RWPE1 (cell line): Measurements from ENCODE around the gene PDE5A.

Source experiments
- CTCF ChIA-PET: fragments of 350-600 bp; sonication (Branson Sonifier 250); formaldehyde crosslinking; extraction: SDS; loops from one replicate; lab custom pipeline; 2021; lab: Yijun Ruan, JAX
- POLR2A ChIA-PET: fragments of 400-600 bp; formaldehyde crosslinking; extraction: SDS; loops from one replicate; lab custom pipeline; 2020; ENCODE audit warnings: antibody characterized with exemption; ENCODE audit not compliant: low non-redundant PET; lab: Yijun Ruan, JAX
- DNase-seq: peaks from one replicate; pipeline ENCODE4 v3.0.0; 2012; ENCODE audit warnings: low spot score
- H3K27ac ChIP-seq: fragments of 450-650 bp; 2 replicates; pipeline ENCODE4 v1.5.1; 2017
- TF ChIP-seq, protein P1 (sequence below): fragments of 450-650 bp; conservative IDR thresholded peaks from 2 replicates; pipeline ENCODE4 v1.5.1; 2017; ENCODE audit warnings: low read depth, mild to moderate bottlenecking

PDE5A gene

DNA sequence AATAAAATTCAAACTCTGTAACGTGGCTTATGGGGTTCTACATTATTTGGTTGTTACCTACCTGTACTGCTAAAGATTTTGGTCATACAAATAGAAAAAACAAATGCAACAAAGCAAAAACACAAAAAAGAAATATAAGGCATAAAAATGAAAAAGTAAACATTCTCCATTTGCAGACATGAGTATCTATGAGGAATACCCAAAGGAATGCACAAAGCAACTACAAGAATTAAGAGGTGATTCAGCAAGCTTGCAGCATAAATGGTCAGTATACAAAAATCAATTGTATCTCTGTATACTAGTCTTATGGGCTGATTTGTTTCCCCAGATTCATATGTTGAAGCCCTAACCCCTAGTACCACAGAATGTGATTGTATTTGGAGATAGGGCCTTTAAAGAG lies 3.6 kb upstream of the PDE5A start:
- peak; percentile 10 for DNase-seq
- no peak overlapping the region for H3K27ac ChIP-seq
- POLR2A ChIA-PET: no interaction called here
- CTCF ChIA-PET: interaction anchor here (0.7 kb wide), 1 partner anchor 50 kb away, joined by 3 read pairs; no protein-coding TSS in a partner anchor
- TF ChIP-seq, protein P1, sequence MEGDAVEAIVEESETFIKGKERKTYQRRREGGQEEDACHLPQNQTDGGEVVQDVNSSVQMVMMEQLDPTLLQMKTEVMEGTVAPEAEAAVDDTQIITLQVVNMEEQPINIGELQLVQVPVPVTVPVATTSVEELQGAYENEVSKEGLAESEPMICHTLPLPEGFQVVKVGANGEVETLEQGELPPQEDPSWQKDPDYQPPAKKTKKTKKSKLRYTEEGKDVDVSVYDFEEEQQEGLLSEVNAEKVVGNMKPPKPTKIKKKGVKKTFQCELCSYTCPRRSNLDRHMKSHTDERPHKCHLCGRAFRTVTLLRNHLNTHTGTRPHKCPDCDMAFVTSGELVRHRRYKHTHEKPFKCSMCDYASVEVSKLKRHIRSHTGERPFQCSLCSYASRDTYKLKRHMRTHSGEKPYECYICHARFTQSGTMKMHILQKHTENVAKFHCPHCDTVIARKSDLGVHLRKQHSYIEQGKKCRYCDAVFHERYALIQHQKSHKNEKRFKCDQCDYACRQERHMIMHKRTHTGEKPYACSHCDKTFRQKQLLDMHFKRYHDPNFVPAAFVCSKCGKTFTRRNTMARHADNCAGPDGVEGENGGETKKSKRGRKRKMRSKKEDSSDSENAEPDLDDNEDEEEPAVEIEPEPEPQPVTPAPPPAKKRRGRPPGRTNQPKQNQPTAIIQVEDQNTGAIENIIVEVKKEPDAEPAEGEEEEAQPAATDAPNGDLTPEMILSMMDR: no peak

DNA sequence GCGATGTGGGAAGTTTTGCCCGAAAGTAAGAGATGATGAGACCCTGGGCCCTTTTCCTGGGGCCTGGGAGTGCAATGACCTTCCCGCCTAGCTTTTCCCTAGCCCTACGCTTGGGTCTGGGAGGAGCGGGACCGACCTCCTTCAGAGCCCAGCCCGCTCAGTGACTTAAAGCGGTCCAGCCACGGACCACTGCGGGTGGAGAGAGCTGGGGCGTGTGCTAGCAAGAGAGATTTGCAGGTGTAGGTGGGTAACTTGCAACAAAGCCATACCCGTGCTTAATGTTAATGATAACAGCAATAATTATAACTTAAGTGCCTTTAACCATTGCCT lies 503 bp upstream of the PDE5A start:
- no peak overlapping the region for H3K27ac ChIP-seq
- no peak for DNase-seq
- POLR2A ChIA-PET: no interaction called here
- CTCF ChIA-PET: interaction anchor here (0.5 to 1.3 kb wide), 12 partner anchors 13 to 1648 kb away, joined by 3 to 12 read pairs (median 3); no protein-coding TSS in a partner anchor
- TF ChIP-seq, protein P1: peak; percentile 27

DNA sequence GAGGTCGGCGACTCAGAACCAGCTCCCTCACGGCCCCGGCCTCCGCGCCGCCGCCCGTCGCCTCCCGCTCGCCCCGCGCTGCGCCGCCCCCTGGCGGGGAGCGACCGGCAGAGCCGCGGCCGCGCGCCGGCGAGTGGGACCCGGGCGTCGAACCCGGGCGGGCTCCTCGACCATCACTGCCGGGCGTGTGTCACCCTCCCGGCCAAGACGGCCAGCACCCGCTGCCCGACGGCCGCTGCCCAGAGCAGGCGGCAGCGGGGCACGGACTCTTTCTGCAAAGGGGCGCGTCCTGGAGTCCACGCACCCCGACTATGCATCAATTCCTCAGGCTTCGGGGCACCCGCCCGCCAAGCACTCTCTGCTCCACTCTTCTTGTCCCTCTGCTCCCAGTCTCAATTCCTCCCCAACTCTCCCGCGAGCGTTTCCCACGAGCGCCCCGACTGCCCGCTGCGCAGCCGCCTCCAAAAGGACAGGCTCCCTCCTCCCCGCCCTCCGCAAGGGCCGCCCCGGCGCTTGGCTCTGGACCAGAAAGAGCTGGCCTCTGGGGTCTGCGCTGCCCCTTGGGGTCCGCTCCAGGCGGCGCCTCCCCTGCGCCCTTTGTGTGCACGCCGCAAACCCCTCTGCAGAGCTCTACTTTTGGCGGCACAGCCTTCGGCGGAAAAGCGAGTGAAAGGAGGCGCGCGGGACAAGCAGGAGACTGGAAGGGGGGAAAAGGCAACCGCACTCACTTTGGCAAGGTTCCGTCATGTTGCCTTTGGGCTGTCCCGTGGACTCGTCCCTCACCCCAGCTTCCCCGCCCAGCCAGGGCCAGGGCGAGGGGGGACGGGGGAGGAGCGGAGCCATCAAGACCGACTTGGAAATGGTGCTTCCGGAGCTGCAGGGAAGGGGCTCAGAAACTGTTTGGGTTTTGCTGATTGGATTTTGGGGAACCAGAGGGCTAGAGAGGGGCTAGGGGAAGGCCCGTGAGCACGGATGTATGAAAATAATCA lies 1.0 kb downstream of the PDE5A start:
- POLR2A ChIA-PET: no interaction called here
- CTCF ChIA-PET: interaction anchor here (0.5 to 1.5 kb wide), 16 partner anchors 11 to 1343 kb away, joined by 3 to 7 read pairs (median 4); no protein-coding TSS in a partner anchor
- peak; percentile 65 for DNase-seq
- no peak overlapping the region for H3K27ac ChIP-seq
- TF ChIP-seq, protein P1: peak; percentile 86

DNA sequence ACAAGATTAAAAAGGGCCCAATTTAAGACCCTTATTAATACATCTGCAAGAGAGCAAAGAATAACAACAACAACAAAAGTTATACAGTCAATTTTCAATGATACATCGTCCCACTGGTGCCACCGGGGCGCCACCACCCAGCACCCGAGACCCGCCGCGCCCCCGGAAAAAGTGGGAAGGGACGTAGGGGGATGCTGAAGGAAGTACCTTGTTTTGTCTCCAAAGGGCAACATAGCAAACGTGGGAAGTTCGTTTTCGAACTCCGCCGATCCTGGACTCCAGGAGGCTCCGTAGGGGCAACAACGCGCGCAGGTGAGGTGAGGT lies 1.7 kb downstream of the PDE5A start:
- POLR2A ChIA-PET: no interaction called here
- TF ChIP-seq, protein P1: no peak
- CTCF ChIA-PET: interaction anchor here (0.6 to 1.5 kb wide), 5 partner anchors 10 to 308 kb away, joined by 3 to 5 read pairs (median 4); no protein-coding TSS in a partner anchor

DNA sequence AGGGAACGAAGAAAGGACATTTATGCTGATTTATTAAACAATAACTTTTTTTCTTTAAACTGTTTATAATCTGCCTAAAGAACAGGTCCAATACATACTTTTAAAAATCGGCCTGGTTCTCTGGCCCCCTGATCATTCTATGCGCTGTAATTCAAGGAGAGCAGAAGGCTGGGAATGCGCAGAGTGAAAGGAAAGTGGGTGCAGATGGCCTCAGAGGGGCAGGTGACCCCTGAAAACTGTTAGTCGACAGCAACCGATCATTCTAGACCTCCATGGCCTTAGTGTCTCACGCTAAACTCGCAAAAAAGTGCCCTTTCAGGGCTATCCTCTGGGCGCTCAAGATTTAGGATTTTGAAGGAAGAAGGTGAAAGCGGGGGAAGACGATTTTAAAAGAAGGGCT lies 2.2 kb downstream of the PDE5A start:
- ChIA-PET CTCF (interaction anchor here (0.6 to 1.5 kb wide), 4 partner anchors 10 to 308 kb away, joined by 3 to 5 read pairs (median 4); no protein-coding TSS in a partner anchor), POLR2A (no interaction called here)
- no peak overlapping the region for H3K27ac ChIP-seq
- TF ChIP-seq, protein P1: no peak
- DNase-seq: no peak

More for the DNA sequence above, 1.7 kb downstream of the PDE5A start:
- H3K27ac ChIP-seq: no peak overlapping the region
- no peak for DNase-seq

DNA sequence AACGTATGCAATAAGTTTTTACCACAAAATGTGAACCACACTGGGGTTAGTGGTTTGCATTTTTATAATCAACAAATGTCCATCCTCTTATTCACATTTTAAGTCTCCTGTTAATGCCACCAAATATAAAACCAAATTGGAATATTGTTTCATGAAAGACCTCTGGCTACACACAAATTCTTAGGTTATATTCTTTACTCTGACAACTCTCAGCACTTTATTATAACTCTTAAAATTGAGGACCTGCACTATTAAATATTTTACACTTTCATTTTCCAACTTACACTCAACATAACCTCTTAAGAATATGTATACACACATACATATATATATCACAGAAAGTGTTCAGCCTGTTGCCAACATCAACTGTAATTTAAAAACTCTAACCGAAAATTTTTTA lies 2.8 kb downstream of the PDE5A start:
- no peak for DNase-seq
- POLR2A ChIA-PET: no interaction called here
- no peak overlapping the region for H3K27ac ChIP-seq
- TF ChIP-seq, protein P1: no peak
- CTCF ChIA-PET: interaction anchor here (0.6 kb wide), 1 partner anchor 68 kb away, joined by 4 read pairs; no protein-coding TSS in a partner anchor
